ENCODE data around the gene LCE3E.
"Not testable (repeated sequence)": the region's sequence is repeated elsewhere in the genome, so short reads cannot be mapped to it uniquely, and the experiment has no call there.

The LCE3E gene, protein sequence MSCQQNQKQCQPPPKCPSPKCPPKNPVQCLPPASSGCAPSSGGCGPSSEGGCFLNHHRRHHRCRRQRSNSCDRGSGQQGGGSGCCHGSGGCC

DNA sequence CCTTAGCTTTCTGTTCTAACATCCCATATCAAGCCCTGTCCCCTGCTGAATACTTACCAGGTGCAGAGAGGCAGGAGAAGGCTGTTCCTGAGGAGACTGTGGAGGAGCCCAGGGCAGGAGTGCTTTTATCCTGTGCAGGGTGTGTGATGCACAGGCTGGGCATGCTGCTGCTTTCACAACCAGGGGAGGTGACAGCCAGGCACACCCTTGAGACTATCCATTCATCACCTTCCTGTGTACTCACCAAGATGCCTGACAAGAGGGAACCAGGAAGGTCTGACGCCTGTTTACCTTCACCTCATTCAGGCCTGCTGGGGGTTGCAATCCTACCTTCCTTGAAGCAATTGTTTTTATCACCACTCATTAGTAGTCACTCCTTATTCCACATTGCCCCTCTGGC, at the start of gene LCE3E:
Gene LCE3E (minus strand): TSS at position 100 of the 400 bp plus-strand sequence. CDS start 572 bp downstream, outside the sequence.
- no peak for DNase-seq

DNA sequence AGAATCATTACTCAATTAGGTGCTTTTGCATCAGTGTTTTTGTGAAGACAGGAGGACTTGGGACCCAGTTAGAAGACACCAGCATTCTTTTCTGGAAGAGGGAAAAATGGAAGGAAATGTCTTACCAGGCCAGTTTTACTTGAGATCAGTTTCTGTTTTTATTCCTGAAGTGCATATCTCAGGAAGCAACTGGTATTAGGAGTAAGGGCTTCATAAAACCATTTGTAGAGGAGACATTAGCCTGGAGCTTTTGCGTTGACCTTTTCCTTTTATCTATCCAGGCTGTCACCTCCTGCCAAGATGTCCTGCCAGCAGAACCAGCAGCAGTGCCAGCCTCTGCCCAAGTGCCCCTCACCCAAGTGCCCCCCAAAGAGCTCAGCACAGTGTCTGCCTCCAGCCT, 46.9 kb upstream of the LCE3E start, which contains the start of gene LCE3B:
Gene LCE3B (plus strand): TSS at position 301 of the 400 bp plus-strand sequence. CDS start 0 bp downstream, at position 301.
- no peak for DNase-seq

DNA sequence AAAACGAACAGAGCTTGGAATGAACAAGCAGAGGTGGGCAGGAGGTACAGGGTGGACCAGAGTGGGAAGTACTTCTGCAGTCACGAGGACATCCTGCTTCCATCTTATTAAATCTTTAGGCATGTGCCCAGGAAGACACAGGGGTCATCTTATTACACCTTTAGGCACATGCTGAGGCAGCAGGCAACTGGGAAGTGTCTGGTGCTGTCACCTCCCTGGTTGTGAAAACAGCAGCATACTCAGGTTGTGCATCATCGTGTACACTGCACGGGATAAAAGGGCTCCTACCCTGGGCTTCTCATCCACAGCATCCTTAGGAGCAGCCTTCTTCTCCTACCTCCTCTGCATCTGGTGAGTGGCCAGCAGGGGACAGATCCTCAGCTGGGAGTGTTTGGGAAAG, 33.4 kb upstream of the LCE3E start, which contains the start of gene LCE3C:
Gene LCE3C (plus strand): TSS at position 301 of the 400 bp plus-strand sequence. CDS start 498 bp downstream, outside the sequence.
- no peak for DNase-seq

DNA sequence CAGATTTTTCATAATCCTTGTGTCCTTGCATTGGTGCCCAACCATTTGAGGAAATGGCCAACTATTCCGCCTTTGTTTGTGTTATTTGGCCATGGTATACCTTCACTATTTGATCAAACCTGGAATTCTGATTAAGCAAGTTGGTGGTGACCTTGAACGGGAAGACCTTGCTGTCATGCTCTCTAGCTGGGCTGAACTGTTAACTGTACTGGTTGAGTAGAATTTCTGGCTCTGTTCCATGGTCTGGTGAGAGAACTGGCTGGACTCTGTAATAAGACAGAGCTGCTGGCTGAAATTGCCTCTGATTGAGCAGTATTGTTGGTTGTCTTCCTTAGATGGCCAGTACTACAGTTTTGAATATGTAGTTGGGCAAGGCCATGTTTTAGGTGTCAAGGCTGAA, 30.4 kb upstream of the LCE3E start:
- DNase-seq = no peak

DNA sequence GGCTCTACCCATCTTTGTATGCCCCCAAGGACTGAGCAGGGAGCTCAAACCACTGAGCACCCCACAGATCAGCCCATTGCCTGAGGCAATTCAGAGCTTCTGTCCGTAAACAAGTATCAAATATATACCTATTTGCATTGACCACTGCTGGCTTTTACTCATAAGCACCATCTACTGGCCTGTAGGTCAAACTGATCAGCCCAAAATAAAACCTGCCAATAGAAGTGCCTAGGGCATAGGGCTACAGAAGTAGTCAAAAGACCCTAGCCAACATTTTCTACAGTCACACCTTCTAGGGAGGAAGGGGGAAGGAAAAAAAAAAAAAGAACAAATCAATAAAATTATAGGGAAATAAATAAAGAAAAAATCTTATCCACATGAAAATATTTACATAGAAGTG, 19.0 kb upstream of the LCE3E start:
- no peak for DNase-seq

DNA sequence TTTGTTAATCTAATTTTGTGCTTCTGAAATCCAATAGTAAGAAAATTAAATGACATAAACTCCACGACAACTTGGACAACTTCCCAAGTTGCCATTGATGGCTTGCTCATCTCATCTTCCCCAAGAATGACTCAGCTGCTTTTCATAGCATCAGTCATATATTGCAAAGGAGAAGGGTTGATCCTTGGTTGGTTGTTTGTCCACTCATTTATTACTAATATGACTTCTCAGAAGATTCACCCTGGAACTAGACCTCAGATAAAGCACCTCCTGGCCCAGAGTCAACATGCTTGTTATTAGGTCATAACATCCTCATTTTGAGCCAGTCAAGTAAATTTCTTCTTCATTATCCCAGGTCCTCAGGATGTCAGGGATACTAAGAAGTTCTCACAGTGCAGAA, 16.1 kb upstream of the LCE3E start:
- DNase-seq = no peak

DNA sequence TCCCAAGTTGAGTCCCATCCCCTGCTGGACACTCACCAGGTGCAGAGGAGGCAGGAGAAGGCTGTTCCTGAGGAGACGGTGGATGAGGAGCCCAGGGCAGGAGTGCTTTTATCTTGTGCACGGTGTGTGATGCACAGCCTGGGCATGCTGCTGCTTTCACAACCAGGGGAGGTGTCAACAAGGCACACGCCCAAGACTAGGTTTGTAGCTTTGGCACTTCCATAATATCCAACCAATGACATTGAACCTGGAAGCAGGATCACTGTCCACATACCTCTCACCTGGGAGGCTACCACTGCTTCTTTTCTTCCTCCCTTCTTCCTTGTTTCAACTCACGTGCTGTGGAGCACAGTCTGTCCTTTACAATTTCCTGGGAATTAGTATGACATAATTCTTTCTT, 13.9 kb upstream of the LCE3E start, which contains the start of gene LCE3D:
Gene LCE3D (minus strand): TSS at position 84 of the 400 bp plus-strand sequence. CDS start 580 bp downstream, outside the sequence.
- no peak for DNase-seq

DNA sequence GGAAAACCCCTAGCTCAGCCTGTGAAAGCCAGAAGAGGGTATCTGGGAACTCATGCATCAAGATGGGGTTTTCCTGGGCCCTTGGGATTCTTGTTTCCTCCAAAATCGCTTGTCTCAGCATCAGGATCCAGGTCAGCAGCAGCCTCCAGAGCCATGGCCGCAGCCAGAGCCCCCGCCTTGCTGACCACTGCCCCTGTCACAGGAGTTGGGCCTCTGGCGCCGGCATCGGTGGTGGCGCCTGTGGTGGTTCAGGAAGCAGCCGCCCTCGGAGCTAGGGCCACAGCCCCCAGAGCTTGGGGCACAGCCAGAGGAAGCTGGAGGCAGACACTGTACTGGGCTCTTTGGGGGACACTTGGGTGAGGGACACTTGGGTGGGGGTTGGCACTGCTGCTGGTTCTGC, 12.9 kb upstream of the LCE3E start:
- not testable (repeated sequence) for DNase-seq

DNA sequence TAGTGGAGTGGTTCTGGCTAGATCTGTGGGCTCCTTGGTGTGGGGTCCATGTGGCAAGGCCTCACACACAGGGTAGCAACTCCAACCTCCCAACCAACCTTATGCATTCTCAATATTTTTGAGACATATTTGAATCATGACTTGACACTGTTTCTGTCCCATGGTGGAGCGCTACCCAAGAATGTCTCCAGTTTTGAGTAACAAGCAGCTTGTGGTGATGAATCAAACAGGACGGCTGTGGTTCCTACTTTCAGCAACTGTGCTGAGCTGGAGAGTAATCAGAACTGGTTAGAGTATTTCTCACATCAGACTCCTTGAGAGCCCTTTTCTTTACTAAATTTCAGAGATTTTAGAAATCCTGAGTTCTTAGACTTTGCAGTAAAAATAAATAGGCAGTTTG, 10.6 kb upstream of the LCE3E start:
- DNase-seq = no peak

DNA sequence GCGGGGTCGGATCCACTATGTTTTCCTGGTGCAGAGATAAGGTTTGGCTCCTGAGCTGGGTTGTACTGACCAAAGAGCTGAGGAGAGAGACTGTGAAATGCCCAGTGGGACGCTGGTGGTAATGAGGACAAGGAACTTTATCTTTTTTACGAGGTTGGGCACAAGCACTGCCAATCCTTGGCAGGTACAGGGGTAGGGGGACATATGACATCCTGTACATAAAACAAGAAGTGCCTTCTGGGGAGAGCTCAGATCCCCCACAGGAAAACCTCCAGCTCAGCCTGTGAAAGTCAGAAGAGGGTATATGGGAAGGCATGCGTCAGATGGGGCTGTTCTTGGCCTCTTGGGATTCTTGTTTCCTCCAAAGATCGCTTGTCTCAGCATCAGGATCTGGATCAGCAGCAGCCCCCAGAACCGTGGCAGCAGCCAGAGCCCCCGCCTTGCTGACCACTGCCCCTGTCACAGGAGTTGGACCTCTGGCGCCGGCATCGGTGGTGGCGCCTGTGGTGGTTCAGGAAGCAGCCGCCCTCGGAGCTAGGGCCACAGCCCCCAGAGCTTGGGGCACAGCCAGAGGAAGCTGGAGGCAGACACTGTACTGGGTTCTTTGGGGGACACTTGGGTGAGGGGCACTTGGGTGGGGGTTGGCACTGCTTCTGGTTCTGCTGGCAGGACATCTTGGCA, 905 bp downstream of the LCE3E start:
- no peak for DNase-seq

DNA sequence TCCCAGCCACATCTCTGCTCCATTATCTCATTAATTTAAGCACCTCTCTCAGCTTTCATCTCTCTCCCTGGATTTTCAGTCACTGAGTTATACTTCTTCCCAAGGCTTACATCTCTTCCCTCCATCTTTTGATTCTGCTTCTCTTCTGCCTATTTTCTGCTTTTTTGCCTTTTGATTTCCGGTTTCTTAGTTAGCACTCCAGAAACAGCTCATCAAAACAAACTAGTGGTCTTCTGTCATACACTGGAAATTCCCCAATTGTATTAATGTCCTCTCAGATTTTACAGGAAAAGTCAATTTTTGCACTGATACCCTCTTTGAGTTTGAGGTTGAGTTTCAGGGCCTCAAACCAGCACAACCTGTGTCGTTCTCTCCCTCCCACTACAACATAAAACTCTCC, 1.5 kb downstream of the LCE3E start:
- no peak for DNase-seq

DNA sequence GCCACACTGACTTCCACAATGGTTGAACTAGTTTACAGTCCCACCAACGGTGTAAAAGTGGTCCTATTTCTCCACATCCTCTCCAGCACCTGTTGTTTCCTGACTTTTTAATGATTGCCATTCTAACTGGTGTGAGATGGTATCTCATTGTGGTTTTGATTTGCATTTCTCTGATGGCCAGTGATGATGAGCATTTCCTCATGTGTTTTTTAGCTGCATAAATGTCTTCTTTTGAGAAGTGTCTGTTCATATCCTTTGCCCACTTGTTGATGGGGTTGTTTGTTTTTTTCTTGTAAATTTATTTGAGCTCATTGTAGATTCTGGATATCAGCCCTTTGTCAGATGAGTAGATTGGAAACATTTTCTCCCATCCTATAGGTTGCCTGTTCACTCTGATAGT, 18.2 kb downstream of the LCE3E start:
- DNase-seq = not testable (repeated sequence)

DNA sequence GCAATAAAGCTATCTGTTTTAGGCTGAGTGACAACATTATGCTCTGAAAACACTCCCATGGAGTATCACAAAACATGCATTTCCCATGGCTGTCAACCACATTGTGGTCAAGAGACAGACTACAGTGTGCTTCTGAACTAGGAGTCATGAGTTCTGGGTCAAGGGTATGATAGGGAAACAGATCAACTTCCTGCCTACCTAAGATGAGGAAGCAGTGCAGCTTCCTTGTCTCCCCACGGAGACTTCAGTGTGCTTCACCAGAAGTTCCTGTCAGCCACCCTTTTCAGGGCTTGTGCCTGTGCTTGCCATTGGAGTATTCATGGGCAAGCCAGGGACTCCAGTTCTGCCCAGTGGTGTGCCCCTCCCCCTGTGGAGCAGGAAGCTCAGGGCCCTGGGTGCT, 19.9 kb downstream of the LCE3E start:
- no peak for DNase-seq

DNA sequence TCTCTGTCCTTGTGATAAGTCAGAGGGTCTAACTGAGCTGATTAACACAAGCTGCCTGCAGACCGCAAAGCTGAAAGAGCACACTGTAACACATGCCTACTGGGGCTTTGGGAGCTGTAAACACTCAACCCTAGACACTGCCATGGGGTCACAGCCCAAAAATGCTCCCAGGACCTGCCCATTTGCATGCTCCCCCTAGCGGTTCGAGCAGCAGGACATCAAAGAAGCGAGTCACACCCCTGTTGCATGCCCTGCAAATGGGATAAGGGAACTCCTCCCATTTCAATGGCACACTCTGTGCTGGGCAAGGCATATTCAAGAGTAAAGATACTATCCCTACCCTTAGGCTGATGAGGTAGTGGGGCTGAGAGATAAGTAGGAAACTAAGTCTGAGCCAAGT, 22.8 kb downstream of the LCE3E start:
- DNase-seq = no peak

DNA sequence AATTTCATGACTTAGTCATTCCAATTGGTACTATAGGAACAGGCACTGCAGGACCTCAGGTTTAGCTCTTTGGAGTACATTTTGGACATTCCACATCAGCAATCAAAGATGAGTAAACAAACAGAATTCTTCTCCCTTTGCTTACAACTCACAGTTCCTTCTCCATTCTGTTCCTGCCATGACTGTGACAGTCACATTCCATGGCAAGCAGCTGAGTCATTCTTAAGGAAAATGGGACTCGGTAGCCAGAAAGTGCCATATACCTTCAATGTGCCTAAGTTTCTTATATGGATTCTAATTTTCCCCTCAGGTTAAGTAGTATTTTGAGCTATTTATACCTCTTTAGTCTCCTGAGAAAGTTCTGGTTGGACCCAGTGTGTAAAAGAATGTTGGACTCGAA, 26.7 kb downstream of the LCE3E start:
- DNase-seq = no peak

DNA sequence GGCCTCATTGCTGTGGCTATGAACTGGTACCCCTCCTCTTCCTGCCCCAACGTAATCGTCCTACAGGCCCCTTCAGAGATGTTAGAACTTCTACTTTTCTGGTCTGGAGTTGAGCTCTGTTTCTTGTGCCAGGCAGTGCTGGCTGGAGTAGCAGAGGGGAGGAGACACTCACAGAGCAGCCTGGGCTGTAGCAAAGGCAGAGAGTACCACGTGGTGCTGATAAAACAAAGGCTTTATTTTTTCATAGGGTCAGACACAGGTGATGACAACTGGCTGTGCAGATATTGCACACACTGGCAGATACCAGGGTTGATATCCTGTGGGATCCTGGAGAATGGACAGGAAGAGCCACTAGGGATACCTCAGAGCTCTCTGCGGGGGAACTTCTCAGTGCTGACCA, 29.1 kb downstream of the LCE3E start:
- no peak for DNase-seq

DNA sequence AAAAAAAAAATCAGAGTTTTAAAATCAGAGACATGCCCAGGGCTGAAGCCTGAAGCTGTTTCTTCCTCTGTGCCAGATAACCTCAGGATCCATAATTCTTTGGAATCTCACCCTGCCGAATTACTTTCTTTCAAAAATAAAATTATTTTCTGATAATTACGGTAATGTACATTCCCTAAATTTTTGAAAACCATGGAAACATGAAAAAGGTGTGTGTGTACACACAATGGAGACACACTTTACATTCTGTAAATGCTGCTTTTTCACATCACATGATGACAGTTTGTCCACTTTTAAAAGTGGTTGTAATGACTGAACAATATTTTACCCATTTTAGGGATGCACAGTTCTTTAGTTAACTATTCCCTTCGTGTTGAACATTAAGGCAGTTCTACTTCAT, 30.8 kb downstream of the LCE3E start:
- no peak for DNase-seq

DNA sequence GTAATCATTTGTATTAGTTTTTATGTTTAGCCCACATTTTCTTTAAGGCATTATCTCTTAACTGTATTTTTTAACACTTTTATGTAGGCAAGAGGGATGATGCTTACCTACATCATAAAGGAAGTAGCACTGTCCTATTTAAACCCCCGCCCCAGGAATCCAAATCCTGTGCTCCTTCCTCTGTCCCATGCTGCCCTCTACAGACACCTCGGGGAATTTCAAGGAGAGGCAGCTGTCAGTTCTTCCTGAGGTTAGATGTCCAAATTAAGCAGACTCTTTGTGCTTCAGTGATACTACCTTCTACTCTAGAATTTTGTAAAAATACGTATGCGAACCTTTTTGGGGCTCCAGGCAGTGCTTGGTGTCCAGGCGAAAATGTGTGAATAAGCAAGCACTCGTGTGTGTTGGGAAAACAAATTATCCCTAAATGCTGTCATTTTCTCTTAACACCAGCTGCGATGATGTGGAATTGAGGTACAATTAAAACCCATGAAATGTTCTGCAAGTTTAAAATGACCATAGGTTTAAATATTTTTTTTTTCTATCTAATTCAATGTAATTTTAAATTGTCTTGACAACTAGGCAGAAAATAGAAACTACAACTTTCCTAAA, 33.1 kb downstream of the LCE3E start:
- DNase-seq = peak; percentile 58

DNA sequence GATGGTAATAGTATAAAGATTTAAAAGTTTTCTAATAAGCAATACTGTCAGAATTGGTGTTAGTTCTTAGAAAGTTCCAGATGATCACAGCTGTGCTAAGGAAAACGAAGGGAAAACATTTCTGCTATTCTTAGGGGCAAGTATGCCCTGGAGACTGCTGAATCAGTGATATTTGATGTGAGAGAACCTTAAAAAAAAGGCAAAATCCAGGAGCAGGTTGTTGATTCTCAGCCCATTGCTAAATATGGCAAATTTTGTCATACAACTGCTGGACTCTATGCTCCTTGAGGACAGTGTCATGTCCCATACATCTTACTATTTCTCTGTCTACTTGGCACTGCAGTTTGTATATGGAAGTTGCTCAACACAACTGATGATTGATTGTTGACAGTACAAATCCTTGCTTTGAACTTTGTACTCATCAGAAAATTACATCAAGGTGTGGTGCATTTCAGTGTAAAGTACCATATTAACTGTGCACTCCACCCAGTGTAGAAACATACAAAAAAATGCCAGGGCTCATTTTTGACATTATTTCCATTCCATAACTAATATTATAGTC, 41.4 kb downstream of the LCE3E start:
- no peak for DNase-seq

DNA sequence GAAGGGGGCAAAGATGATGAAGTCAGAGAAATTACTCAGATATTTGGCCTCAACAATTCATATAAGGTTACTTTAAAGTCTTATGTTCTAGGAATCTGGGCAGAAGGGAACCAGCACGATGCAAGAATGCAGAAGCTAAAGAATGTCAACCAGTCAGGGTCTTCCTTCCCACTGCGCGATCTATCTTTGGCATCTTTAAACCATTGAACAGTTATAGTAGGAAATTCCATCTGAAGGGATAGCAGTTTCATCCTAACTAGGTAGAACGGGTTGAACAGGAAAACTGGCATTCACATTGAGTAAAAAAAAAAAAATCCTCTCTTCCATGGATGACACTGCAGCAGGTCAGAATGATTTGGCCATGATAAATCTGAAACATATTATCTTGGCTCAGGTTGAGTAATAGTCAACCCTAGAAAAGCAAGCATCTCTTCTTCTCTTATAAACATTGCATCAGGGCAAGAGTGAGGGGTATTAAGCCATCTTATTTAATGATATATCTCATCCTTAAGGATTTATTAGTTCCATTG, 46.0 kb downstream of the LCE3E start:
- DNase-seq = no peak

DNA sequence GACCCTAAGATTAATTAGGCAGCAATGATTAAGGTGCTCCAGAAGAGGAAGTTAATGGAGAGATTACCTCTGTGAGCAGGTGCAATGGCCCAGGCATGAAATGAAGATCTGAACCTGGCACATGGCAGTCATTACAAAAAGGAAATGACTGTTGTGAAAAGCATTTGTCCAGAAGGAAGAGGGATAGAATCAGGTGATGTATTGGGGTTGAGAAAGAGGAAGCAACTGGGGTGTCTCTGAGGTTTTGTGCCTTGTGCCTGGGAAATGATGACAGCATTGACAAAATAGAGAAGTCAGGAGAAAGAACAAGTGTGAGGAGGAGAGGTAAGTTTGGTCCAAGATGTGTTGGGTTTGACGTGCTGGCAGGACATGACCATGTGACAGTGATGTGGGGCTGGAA, 46.7 kb downstream of the LCE3E start:
- DNase-seq = no peak

DNA sequence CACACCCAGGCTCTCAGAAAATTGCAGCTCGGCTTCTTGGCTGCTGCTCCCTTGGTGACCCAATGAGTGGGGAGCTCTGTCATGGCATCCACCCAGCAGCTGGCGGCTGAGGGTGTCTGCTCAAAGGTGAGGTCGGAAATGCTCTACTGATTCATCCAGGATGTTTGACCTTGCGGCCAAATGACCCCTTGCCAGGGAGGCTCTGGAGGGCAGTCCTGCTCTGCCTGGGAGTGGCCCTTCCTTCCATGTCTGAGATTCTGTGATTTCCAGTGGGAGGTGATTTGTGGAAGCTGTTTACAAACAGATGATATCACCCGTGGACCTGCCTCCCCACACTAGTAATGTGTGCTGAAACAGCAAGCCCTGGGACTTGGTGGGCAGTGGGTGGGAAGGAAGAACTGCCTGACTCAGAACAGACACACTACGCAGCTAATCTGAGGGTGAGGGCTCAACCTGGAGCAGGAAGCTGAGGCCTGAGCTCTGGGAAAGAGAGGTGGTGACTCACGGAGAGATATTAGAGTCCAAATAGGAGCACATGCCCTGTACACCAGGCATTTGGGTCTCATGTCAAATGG, 49.3 kb downstream of the LCE3E start:
- no peak for DNase-seq

DNA sequence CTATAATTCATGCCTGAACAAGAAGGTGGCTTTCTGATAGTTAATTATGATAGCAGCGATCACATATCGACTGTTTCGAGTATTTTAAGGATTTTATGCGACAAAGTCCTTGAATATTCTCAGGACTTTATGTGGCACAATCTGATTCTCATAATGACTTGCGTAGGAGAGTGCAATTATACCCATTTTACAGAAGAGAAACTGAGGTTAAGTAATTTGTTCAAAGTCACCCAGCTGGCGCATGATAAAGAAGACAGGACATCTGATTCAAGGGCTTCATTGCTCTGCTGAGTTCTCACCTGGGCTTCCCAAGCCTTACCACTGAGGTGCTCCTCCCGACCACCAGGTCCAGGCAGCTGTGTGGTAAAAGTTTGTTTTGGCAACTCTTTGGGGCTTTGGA, 50.5 kb downstream of the LCE3E start:
- DNase-seq = no peak
